Fibroblast of lung (primary cell): ENCODE results near the gene CD36. TPM values are rescaled to one million over a fixed set of nuclear protein-coding genes. Genes with fewer than 3 reads are reported as not detected.

ENCODE experiments used
- DNase-seq, 2 donors: peaks; one replicate each; pipeline versions ENCODE4 v3.0.0 to v3.0.0-alpha.2; 2010; ENCODE audit warnings: low read depth in 2 of 2
- H2AFZ ChIP-seq: 2 replicates; pipeline ENCODE4 v1.5.1; 2012; ENCODE audit warnings: low read length, control low read depth, inconsistent platforms
- H3K27ac ChIP-seq: 2 replicates; pipeline ENCODE4 v1.5.1; 2011; ENCODE audit warnings: low read length, control low read depth; ENCODE audit not compliant: insufficient read depth
- H3K27me3 ChIP-seq: 2 replicates; pipeline ENCODE4 v1.5.1; 2011; ENCODE audit warnings: mild to moderate bottlenecking, low read length; ENCODE audit not compliant: control insufficient read depth, insufficient read depth
- H3K36me3 ChIP-seq: 2 replicates; pipeline ENCODE4 v1.5.1; 2011; ENCODE audit warnings: low read length; ENCODE audit not compliant: control insufficient read depth, insufficient read depth
- H3K4me1 ChIP-seq: 2 replicates; pipeline ENCODE4 v1.5.1; 2011; ENCODE audit warnings: low read length; ENCODE audit not compliant: control insufficient read depth, insufficient read depth; ENCODE audit errors: extremely low read depth
- H3K4me2 ChIP-seq: 2 replicates; pipeline ENCODE4 v1.5.1; 2011; ENCODE audit warnings: low read length, control low read depth; ENCODE audit not compliant: insufficient read depth; ENCODE audit errors: extremely low read depth
- H3K4me3 ChIP-seq, 4 experiments: fragments of 200-600 bp in 1 of 4; sonication (generic) in 1 of 4; replicated peaks in 1 of 4; 2 replicates each; pipeline ENCODE4 v1.5.1; 2011 to 2016; ENCODE audit warnings: low read length in 4 of 4, low read depth in 3 of 4, mild to moderate bottlenecking in 3 of 4, control low read depth in 2 of 4, inconsistent platforms in 1 of 4, mixed read lengths in 1 of 4; ENCODE audit not compliant: insufficient read depth in 1 of 4; ENCODE audit errors: control extremely low read depth in 1 of 4
- H3K79me2 ChIP-seq: 2 replicates; pipeline ENCODE4 v1.5.1; 2012; ENCODE audit warnings: mild to moderate bottlenecking, low read length, inconsistent platforms; ENCODE audit not compliant: control insufficient read depth, insufficient read depth
- H3K9ac ChIP-seq: 2 replicates; pipeline ENCODE4 v1.5.1; 2011; ENCODE audit warnings: mild to moderate bottlenecking, low read length, control low read depth; ENCODE audit not compliant: insufficient read depth
- H3K9me3 ChIP-seq: 2 replicates; pipeline ENCODE4 v1.5.1; 2012; ENCODE audit warnings: low read depth, low read length; ENCODE audit not compliant: control insufficient read depth, insufficient read depth
- H4K20me1 ChIP-seq: 2 replicates; pipeline ENCODE4 v1.5.1; 2011; ENCODE audit warnings: low read length; ENCODE audit not compliant: control insufficient read depth, insufficient read depth; ENCODE audit errors: extremely low read depth
- EZH2 ChIP-seq: IDR thresholded peaks from 2 replicates; pipeline ENCODE4 v1.5.1; 2012; ENCODE audit warnings: low read length, control low read depth, mild to moderate bottlenecking; ENCODE audit errors: missing control alignments
- polyA plus RNA-seq, 2 donors: library from polyadenylated mRNA; depleted of rRNA in 1 of 2; stranded (reverse) in 1 of 2; unstranded in 1 of 2; fragments of >200 nt; gene quantifications; 2 replicates each; pipeline ENCODE4 v1.2.1, GENCODE V29; 2011 to 2012; ENCODE audit warnings: missing spikeins in 1 of 2
- total RNA-seq: library from RNA; depleted of rRNA; stranded (reverse); fragments of >200 nt; gene quantifications from 2 replicates; pipeline ENCODE4 v1.2.1, GENCODE V29; 2014
- TF ChIP-seq, protein P1 (sequence below), 2 donors: IDR thresholded peaks in 1 of 2; conservative IDR thresholded peaks in 1 of 2; 1 replicate in 1 of 2; 2 replicates in 1 of 2; pipeline ENCODE4 v1.5.1; 2011 to 2012; ENCODE audit warnings: low read length in 2 of 2, control low read depth in 1 of 2, inconsistent platforms in 1 of 2, low read depth in 1 of 2, mild to moderate bottlenecking in 1 of 2

Gene CD36
- total and polyA plus RNA-seq, 2 donors (not counting 1 experiment from before 2014, with no cell fraction given), result 41.0 to 102 TPM

- no peaks in the 10 kb centered on the region for H3K9me3 ChIP-seq
- H4K20me1 ChIP-seq, result no peaks in the 10 kb centered on the region
- no peak overlapping the region for H3K27ac ChIP-seq
- no peak overlapping the region for H2AFZ ChIP-seq
- H3K4me3 ChIP-seq, result no peak overlapping the region
- DNase-seq, result no peak
- peaks cover 20% of the 10 kb centered on the region for H3K4me1 ChIP-seq
- no peaks in the 10 kb centered on the region for H3K36me3 ChIP-seq
- no peak overlapping the region for H3K4me2 ChIP-seq
- no peak overlapping the region for H3K9ac ChIP-seq
- no peaks in the 10 kb centered on the region for H3K27me3 ChIP-seq
- TF ChIP-seq EZH2, result no peak
- TF ChIP-seq, protein P1, sequence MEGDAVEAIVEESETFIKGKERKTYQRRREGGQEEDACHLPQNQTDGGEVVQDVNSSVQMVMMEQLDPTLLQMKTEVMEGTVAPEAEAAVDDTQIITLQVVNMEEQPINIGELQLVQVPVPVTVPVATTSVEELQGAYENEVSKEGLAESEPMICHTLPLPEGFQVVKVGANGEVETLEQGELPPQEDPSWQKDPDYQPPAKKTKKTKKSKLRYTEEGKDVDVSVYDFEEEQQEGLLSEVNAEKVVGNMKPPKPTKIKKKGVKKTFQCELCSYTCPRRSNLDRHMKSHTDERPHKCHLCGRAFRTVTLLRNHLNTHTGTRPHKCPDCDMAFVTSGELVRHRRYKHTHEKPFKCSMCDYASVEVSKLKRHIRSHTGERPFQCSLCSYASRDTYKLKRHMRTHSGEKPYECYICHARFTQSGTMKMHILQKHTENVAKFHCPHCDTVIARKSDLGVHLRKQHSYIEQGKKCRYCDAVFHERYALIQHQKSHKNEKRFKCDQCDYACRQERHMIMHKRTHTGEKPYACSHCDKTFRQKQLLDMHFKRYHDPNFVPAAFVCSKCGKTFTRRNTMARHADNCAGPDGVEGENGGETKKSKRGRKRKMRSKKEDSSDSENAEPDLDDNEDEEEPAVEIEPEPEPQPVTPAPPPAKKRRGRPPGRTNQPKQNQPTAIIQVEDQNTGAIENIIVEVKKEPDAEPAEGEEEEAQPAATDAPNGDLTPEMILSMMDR (conservative IDR thresholded peaks at IDR 0.05 in 1 of 2, IDR thresholded peaks at IDR 0.05 in 1 of 2; ENCODE audit: low read depth in 1 of 2, low read length in 2 of 2), result no peak
- H3K79me2 ChIP-seq, result no peaks in the 10 kb centered on the region
Observed at GRCh38 chr7:80635998-80636397, 2.4 kb upstream of the CD36 start.

GRCh38 chr7:80636709-80637108, 1.7 kb upstream of the CD36 start:
- Histone ChIP-seq H3K36me3 (no peaks in the 10 kb centered on the region), H2AFZ (no peak overlapping the region), H3K9ac (no peak overlapping the region), H3K27me3 (no peaks in the 10 kb centered on the region), H3K27ac (no peak overlapping the region), H3K79me2 (no peaks in the 10 kb centered on the region), H3K4me1 (peaks cover 25% of the 10 kb centered on the region), H3K4me2 (no peak overlapping the region), H3K9me3 (no peaks in the 10 kb centered on the region), H4K20me1 (no peaks in the 10 kb centered on the region), H3K4me3 (no peak overlapping the region)
- TF ChIP-seq, protein P1 (conservative IDR thresholded peaks at IDR 0.05 in 1 of 2, IDR thresholded peaks at IDR 0.05 in 1 of 2; ENCODE audit: low read depth in 1 of 2, low read length in 2 of 2), result no peak
- no peak for TF ChIP-seq EZH2
- DNase-seq, result no peak

DNA sequence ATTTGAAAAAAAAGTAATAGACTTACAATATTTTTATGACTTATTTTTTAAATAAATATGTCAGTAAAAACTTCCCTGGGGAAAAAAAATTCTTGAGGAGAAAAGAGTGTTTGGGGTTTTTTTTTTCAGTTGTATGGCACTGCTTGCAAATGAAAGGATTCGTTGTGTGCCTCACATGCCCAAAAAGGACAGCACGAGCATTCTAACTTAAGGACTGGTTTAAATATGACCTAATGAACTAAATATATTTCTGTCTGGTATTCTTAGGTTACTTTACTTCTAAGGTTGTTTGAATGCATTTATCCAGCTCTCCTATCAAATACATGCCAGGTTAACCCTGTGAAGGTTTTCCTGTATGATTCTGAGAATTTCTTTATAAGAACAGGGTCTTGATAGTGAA, 988 bp upstream of the CD36 start:
- no peaks in the 10 kb centered on the region for H3K36me3 ChIP-seq
- TF ChIP-seq EZH2, result no peak
- TF ChIP-seq, protein P1 (conservative IDR thresholded peaks at IDR 0.05 in 1 of 2, IDR thresholded peaks at IDR 0.05 in 1 of 2; ENCODE audit: low read depth in 1 of 2, low read length in 2 of 2), result no peak
- no peak overlapping the region for H3K9ac ChIP-seq
- no peak overlapping the region for H2AFZ ChIP-seq
- H3K27me3 ChIP-seq, result no peaks in the 10 kb centered on the region
- no peak for DNase-seq
- H3K4me2 ChIP-seq, result no peak overlapping the region
- no peak overlapping the region for H3K27ac ChIP-seq
- no peaks in the 10 kb centered on the region for H3K9me3 ChIP-seq
- H4K20me1 ChIP-seq, result no peaks in the 10 kb centered on the region
- no peak overlapping the region for H3K4me3 ChIP-seq
- peaks cover 27% of the 10 kb centered on the region for H3K4me1 ChIP-seq
- no peaks in the 10 kb centered on the region for H3K79me2 ChIP-seq
